ENCODE results near the gene ZNF557.

ZNF557 gene

GRCh38 chr19:7124782-7125181 lies 55.3 kb downstream of the ZNF557 start:
- TF ChIP-seq CTCF (IDR thresholded peaks at IDR 0.05; ENCODE audit: poor library complexity, severe bottlenecking): no peak
- ATAC-seq (ENCODE audit: low read depth): no peak
- no peak for DNase-seq (ENCODE audit: low spot score)
- no peak overlapping the region for H3K4me3 ChIP-seq (ENCODE audit: severe bottlenecking)
- no peak overlapping the region for H3K27ac ChIP-seq (ENCODE audit: poor library complexity, severe bottlenecking)
- no peaks in the 10 kb centered on the region for H3K4me1 ChIP-seq (ENCODE audit: insufficient read depth, poor library complexity, severe bottlenecking)
- no peaks in the 10 kb centered on the region for H3K36me3 ChIP-seq (ENCODE audit: low read depth)
- H3K27me3 ChIP-seq (ENCODE audit: insufficient read depth, poor library complexity, severe bottlenecking): no peaks in the 10 kb centered on the region
- H3K9me3 ChIP-seq (ENCODE audit: severe bottlenecking): peaks cover 2% of the 10 kb centered on the region

- Histone ChIP-seq H3K27me3 (ENCODE audit: insufficient read depth, poor library complexity, severe bottlenecking) (no peaks in the 10 kb centered on the region), H3K36me3 (ENCODE audit: low read depth) (no peaks in the 10 kb centered on the region), H3K4me3 (ENCODE audit: severe bottlenecking) (no peak overlapping the region), H3K27ac (ENCODE audit: poor library complexity, severe bottlenecking) (no peak overlapping the region), H3K4me1 (ENCODE audit: insufficient read depth, poor library complexity, severe bottlenecking) (no peaks in the 10 kb centered on the region), H3K9me3 (ENCODE audit: severe bottlenecking) (peaks cover 2% of the 10 kb centered on the region)
- no peak for TF ChIP-seq CTCF (IDR thresholded peaks at IDR 0.05; ENCODE audit: poor library complexity, severe bottlenecking)
- ATAC-seq (ENCODE audit: low read depth): no peak
- no peak for DNase-seq (ENCODE audit: low spot score)
Observed at GRCh38 chr19:7125221-7125620, 55.7 kb downstream of the ZNF557 start.

GRCh38 chr19:7126132-7126531 lies 56.6 kb downstream of the ZNF557 start:
- no peak for TF ChIP-seq CTCF (IDR thresholded peaks at IDR 0.05; ENCODE audit: poor library complexity, severe bottlenecking)
- ATAC-seq (ENCODE audit: low read depth) (no peak), DNase-seq (ENCODE audit: low spot score) (no peak)
- H3K36me3 ChIP-seq (ENCODE audit: low read depth): no peaks in the 10 kb centered on the region
- no peaks in the 10 kb centered on the region for H3K4me1 ChIP-seq (ENCODE audit: insufficient read depth, poor library complexity, severe bottlenecking)
- H3K9me3 ChIP-seq (ENCODE audit: severe bottlenecking): peaks cover 2% of the 10 kb centered on the region
- no peak overlapping the region for H3K27ac ChIP-seq (ENCODE audit: poor library complexity, severe bottlenecking)
- no peak overlapping the region for H3K4me3 ChIP-seq (ENCODE audit: severe bottlenecking)
- no peaks in the 10 kb centered on the region for H3K27me3 ChIP-seq (ENCODE audit: insufficient read depth, poor library complexity, severe bottlenecking)

- Histone ChIP-seq H3K9me3 (ENCODE audit: severe bottlenecking) (peaks cover 2% of the 10 kb centered on the region), H3K27ac (ENCODE audit: poor library complexity, severe bottlenecking) (no peak overlapping the region), H3K4me1 (ENCODE audit: insufficient read depth, poor library complexity, severe bottlenecking) (no peaks in the 10 kb centered on the region), H3K4me3 (ENCODE audit: severe bottlenecking) (no peak overlapping the region), H3K27me3 (ENCODE audit: insufficient read depth, poor library complexity, severe bottlenecking) (no peaks in the 10 kb centered on the region), H3K36me3 (ENCODE audit: low read depth) (no peaks in the 10 kb centered on the region)
- ATAC-seq (ENCODE audit: low read depth) (no peak), DNase-seq (ENCODE audit: low spot score) (no peak)
- TF ChIP-seq CTCF (IDR thresholded peaks at IDR 0.05; ENCODE audit: poor library complexity, severe bottlenecking): no peak
Observed at GRCh38 chr19:7130043-7130442, 60.5 kb downstream of the ZNF557 start.

- Histone ChIP-seq H3K27ac (ENCODE audit: poor library complexity, severe bottlenecking) (no peak overlapping the region), H3K36me3 (ENCODE audit: low read depth) (no peaks in the 10 kb centered on the region), H3K27me3 (ENCODE audit: insufficient read depth, poor library complexity, severe bottlenecking) (no peaks in the 10 kb centered on the region), H3K4me3 (ENCODE audit: severe bottlenecking) (no peak overlapping the region), H3K9me3 (ENCODE audit: severe bottlenecking) (no peaks in the 10 kb centered on the region), H3K4me1 (ENCODE audit: insufficient read depth, poor library complexity, severe bottlenecking) (no peaks in the 10 kb centered on the region)
- ATAC-seq (ENCODE audit: low read depth): no peak
- TF ChIP-seq CTCF (IDR thresholded peaks at IDR 0.05; ENCODE audit: poor library complexity, severe bottlenecking): no peak
- DNase-seq (ENCODE audit: low spot score): no peak
Observed at GRCh38 chr19:7132054-7132453, 62.6 kb downstream of the ZNF557 start.
